Measurements from ENCODE around the gene RASGRF1.
"Not testable (repeated sequence)": the region's sequence is repeated elsewhere in the genome, so short reads cannot be mapped to it uniquely, and the experiment has no call there.

Gene RASGRF1

GRCh38 chr15:78929536-78930264 lies 160.9 kb downstream of the RASGRF1 start:
- H3K36me3 ChIP-seq (ENCODE audit: insufficient read depth, low read length) = no peaks in the 10 kb centered on the region
- H3K27me3 ChIP-seq (ENCODE audit: insufficient read depth, low read length) = no peaks in the 10 kb centered on the region
- H2AFZ ChIP-seq (ENCODE audit: low read length, unreplicated experiment) = no peak overlapping the region
- H3K4me1 ChIP-seq (ENCODE audit: control insufficient read depth, insufficient read depth, low read length, unreplicated experiment) = peaks cover 8% of the 10 kb centered on the region
- H3K4me3 ChIP-seq (ENCODE audit: low read depth, low read length) = no peak overlapping the region
- no peaks in the 10 kb centered on the region for H3K79me2 ChIP-seq (ENCODE audit: control insufficient read depth, insufficient read depth, low read length, unreplicated experiment)
- H3K27ac ChIP-seq (ENCODE audit: low read depth, low read length) = no peak overlapping the region

DNA sequence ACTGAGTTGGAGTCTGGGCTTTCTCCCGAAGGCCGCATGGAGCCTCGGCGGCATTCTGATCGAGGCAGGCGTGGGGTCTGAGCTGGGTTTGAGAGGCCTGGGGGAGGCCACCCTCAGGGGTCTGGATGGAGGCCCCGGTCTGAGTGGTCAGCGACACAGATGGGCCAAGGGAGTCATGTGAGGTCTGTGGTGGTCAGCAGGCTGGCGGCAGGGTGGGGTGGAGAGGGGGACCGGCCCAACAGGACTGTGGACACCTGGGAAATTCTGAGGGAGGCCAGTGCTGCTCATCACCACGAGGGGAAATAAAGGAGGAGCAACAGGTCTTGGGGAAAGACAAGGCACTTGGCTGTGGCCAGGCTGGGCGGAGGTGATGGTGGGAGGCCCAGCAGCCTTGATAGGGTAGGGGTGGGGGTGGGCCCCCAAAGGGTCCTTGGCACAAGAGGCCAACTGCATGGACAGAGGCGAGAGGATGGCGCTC lies 161.9 kb downstream of the RASGRF1 start:
- Histone ChIP-seq H3K4me1 (ENCODE audit: control insufficient read depth, insufficient read depth, low read length, unreplicated experiment) (peaks cover 8% of the 10 kb centered on the region), H3K36me3 (ENCODE audit: insufficient read depth, low read length) (no peaks in the 10 kb centered on the region), H3K27ac (ENCODE audit: low read depth, low read length) (no peak overlapping the region)

GRCh38 chr15:78928176-78928575 lies 162.4 kb downstream of the RASGRF1 start:
- H3K79me2 ChIP-seq (ENCODE audit: control insufficient read depth, insufficient read depth, low read length, unreplicated experiment); H3K27ac ChIP-seq (ENCODE audit: low read depth, low read length); H3K4me1 ChIP-seq (ENCODE audit: control insufficient read depth, insufficient read depth, low read length, unreplicated experiment); H3K4me3 ChIP-seq (ENCODE audit: low read depth, low read length); H3K27me3 ChIP-seq (ENCODE audit: insufficient read depth, low read length); H2AFZ ChIP-seq (ENCODE audit: low read length, unreplicated experiment); H3K36me3 ChIP-seq (ENCODE audit: insufficient read depth, low read length): not testable (repeated sequence)

More for the DNA sequence above, 161.9 kb downstream of the RASGRF1 start:
- no peak overlapping the region for H3K4me3 ChIP-seq (ENCODE audit: low read depth, low read length)
- no peaks in the 10 kb centered on the region for H3K27me3 ChIP-seq (ENCODE audit: insufficient read depth, low read length)
- no peaks in the 10 kb centered on the region for H3K79me2 ChIP-seq (ENCODE audit: control insufficient read depth, insufficient read depth, low read length, unreplicated experiment)
- no peak overlapping the region for H2AFZ ChIP-seq (ENCODE audit: low read length, unreplicated experiment)

GRCh38 chr15:78927077-78927790 lies 163.3 kb downstream of the RASGRF1 start:
- Histone ChIP-seq H3K79me2 (ENCODE audit: control insufficient read depth, insufficient read depth, low read length, unreplicated experiment) (no peaks in the 10 kb centered on the region), H3K27ac (ENCODE audit: low read depth, low read length) (no peak overlapping the region), H3K27me3 (ENCODE audit: insufficient read depth, low read length) (no peaks in the 10 kb centered on the region), H3K36me3 (ENCODE audit: insufficient read depth, low read length) (peaks cover 5% of the 10 kb centered on the region; the same call in 1 of the 2 replicates), H2AFZ (ENCODE audit: low read length, unreplicated experiment) (no peak overlapping the region), H3K4me1 (ENCODE audit: control insufficient read depth, insufficient read depth, low read length, unreplicated experiment) (peaks cover 8% of the 10 kb centered on the region), H3K4me3 (ENCODE audit: low read depth, low read length) (no peak overlapping the region)

- Histone ChIP-seq H3K36me3 (ENCODE audit: insufficient read depth, low read length) (peaks cover 5% of the 10 kb centered on the region; the same call in 1 of the 2 replicates), H2AFZ (ENCODE audit: low read length, unreplicated experiment) (no peak overlapping the region), H3K4me3 (ENCODE audit: low read depth, low read length) (no peak overlapping the region), H3K4me1 (ENCODE audit: control insufficient read depth, insufficient read depth, low read length, unreplicated experiment) (peaks cover 6% of the 10 kb centered on the region), H3K79me2 (ENCODE audit: control insufficient read depth, insufficient read depth, low read length, unreplicated experiment) (no peaks in the 10 kb centered on the region), H3K27ac (ENCODE audit: low read depth, low read length) (no peak overlapping the region), H3K27me3 (ENCODE audit: insufficient read depth, low read length) (no peaks in the 10 kb centered on the region)
Observed at GRCh38 chr15:78925956-78926743, 164.4 kb downstream of the RASGRF1 start.

DNA sequence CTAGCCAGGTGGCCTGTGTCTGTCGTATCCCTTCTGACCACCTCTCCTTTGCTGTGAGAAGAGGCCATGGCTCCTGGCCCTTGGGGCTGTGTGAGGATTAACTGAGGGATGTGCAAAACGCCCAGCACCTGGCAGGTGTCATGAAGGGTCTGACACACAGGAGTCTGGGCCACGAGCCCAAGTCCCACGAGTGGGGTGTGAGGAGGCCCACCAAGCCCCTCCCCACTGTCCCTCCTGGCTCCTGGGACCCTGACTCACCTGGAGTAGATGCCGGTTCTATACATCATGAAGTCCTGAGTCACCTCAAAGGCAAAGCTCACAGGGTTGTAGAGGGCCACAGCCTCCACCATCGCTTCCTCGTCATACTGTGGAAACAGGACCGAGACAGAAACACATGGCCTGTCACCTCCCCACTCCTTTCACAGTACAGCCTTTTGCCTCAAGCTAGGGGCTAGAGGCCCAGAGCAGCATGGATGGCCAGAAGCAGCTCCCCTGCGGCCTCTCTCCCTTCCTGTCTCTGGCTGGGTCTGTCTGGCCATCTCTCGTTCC lies 165.4 kb downstream of the RASGRF1 start:
- H3K27me3 ChIP-seq (ENCODE audit: insufficient read depth, low read length) = no peaks in the 10 kb centered on the region
- H3K4me3 ChIP-seq (ENCODE audit: low read depth, low read length) = no peak overlapping the region
- no peak overlapping the region for H3K27ac ChIP-seq (ENCODE audit: low read depth, low read length)
- no peak overlapping the region for H2AFZ ChIP-seq (ENCODE audit: low read length, unreplicated experiment)
- H3K79me2 ChIP-seq (ENCODE audit: control insufficient read depth, insufficient read depth, low read length, unreplicated experiment) = no peaks in the 10 kb centered on the region
- no peaks in the 10 kb centered on the region for H3K4me1 ChIP-seq (ENCODE audit: control insufficient read depth, insufficient read depth, low read length, unreplicated experiment)
- H3K36me3 ChIP-seq (ENCODE audit: insufficient read depth, low read length) = peaks cover 6% of the 10 kb centered on the region; the same call in 1 of the 2 replicates

GRCh38 chr15:78923480-78924360 lies 166.9 kb downstream of the RASGRF1 start:
- peaks cover 10% of the 10 kb centered on the region for H3K36me3 ChIP-seq (ENCODE audit: insufficient read depth, low read length)
- no peak overlapping the region for H3K27ac ChIP-seq (ENCODE audit: low read depth, low read length)
- H3K4me1 ChIP-seq (ENCODE audit: control insufficient read depth, insufficient read depth, low read length, unreplicated experiment) = no peaks in the 10 kb centered on the region
- H3K79me2 ChIP-seq (ENCODE audit: control insufficient read depth, insufficient read depth, low read length, unreplicated experiment) = no peaks in the 10 kb centered on the region
- H2AFZ ChIP-seq (ENCODE audit: low read length, unreplicated experiment) = no peak overlapping the region
- no peak overlapping the region for H3K4me3 ChIP-seq (ENCODE audit: low read depth, low read length)
- H3K27me3 ChIP-seq (ENCODE audit: insufficient read depth, low read length) = no peaks in the 10 kb centered on the region

GRCh38 chr15:78923015-78923414 lies 167.6 kb downstream of the RASGRF1 start:
- Histone ChIP-seq H3K79me2 (ENCODE audit: control insufficient read depth, insufficient read depth, low read length, unreplicated experiment) (no peaks in the 10 kb centered on the region), H3K27ac (ENCODE audit: low read depth, low read length) (no peak overlapping the region), H3K4me3 (ENCODE audit: low read depth, low read length) (no peak overlapping the region), H2AFZ (ENCODE audit: low read length, unreplicated experiment) (no peak overlapping the region), H3K36me3 (ENCODE audit: insufficient read depth, low read length) (peaks cover 14% of the 10 kb centered on the region), H3K27me3 (ENCODE audit: insufficient read depth, low read length) (no peaks in the 10 kb centered on the region), H3K4me1 (ENCODE audit: control insufficient read depth, insufficient read depth, low read length, unreplicated experiment) (no peaks in the 10 kb centered on the region)

GRCh38 chr15:78922527-78922926 lies 168.1 kb downstream of the RASGRF1 start:
- H3K27ac ChIP-seq (ENCODE audit: low read depth, low read length) = no peak overlapping the region
- H2AFZ ChIP-seq (ENCODE audit: low read length, unreplicated experiment) = no peak overlapping the region
- H3K79me2 ChIP-seq (ENCODE audit: control insufficient read depth, insufficient read depth, low read length, unreplicated experiment) = no peaks in the 10 kb centered on the region
- H3K36me3 ChIP-seq (ENCODE audit: insufficient read depth, low read length) = peaks cover 14% of the 10 kb centered on the region
- H3K27me3 ChIP-seq (ENCODE audit: insufficient read depth, low read length) = no peaks in the 10 kb centered on the region
- peaks cover 3% of the 10 kb centered on the region for H3K4me1 ChIP-seq (ENCODE audit: control insufficient read depth, insufficient read depth, low read length, unreplicated experiment)
- H3K4me3 ChIP-seq (ENCODE audit: low read depth, low read length) = no peak overlapping the region

All from ACC112 (cell line).